Activated CD8-positive, alpha-beta memory T cell treated with anti-CD3 and anti-CD28 coated beads, Interleukin-2, amount 50 U/mL, for 4 hours (primary cell): Measurements from ENCODE around the gene C1orf116.
A peak's percentile ranks its signal among the peaks of the same experiment; 100 is the strongest.

Experiments
- DNase-seq: peaks from one replicate; pipeline ENCODE4 v3.0.0-alpha.2; 2020

C1orf116 gene

GRCh38 chr1:207032528-207033017 lies at the start of gene C1orf116:
TSS of gene C1orf116 (minus strand) at chr1:207032756. CDS start at chr1:207027598, 5,158 bp downstream.
- DNase-seq: no peak

DNA sequence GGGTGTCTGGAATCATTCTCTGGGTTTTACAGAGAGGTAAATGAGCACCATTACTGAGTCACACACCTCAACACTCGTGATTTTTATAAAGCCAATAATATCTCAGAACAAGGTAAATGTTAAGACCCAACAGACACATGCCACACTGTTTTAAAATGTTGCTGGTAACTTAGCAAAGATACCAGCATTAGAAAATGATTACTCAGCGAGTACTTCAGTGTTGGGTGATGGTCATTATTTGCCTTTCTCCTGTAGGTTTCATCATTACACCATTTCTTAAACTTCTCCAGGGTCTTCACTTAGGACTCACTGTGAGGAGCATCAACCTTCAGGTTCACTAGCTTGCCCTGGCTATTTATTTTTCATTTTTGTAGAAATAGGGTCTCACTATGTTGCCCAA lies 49.2 kb upstream of the C1orf116 start:
- DNase-seq: no peak

GRCh38 chr1:207081088-207081487 lies 48.5 kb upstream of the C1orf116 start:
- DNase-seq: no peak

DNA sequence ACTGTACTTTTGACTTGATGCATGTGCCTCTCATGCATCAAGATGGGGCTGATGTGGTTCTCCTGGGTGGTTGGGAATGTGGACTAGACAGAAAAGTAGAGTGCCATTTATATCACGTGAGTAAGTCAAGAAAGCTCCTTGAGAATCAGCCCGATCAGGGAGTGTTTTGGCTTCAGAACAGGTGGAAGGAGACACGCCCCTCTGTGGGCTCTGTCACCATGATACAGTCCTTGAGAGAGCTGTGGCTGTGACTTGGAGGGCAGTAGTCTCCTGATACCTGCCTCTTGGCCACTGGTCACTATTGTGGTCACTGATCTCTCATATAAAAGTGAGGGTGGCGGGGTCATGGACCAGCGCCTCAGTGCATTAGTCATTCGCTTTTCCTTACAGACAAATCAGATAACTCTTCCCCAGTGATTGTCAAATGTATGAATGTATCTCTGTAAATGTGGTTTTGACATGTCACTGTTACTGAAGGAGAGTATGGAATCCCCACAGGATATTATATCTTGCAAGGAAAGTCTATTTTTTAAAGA lies 47.2 kb upstream of the C1orf116 start:
- no peak for DNase-seq

DNA sequence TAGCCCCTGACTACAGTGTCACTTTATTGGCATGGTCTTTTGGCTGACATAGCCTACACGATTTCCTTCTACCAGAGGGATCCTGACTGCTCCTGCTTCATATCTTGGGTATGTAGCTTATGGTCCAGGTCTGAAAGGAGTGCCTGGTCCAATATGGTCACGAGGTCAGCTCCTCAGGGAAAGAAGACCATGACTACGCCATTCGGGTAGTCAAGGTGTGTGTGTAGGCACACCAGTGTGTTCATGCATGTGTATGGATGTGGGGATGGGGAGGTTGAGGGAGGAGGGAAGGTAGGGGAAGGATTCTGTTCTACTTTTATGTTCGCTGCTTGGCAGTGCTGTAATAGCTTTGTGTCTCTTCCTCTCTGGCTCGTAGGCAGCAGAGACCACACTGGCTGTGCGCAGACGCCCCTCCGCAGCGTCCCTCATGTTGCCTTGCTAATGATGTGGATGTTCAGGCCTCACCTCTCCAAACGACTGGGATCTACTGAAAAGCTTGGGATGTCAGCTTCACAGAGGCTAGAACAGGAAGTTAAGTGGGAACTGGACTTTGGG lies 46.1 kb upstream of the C1orf116 start:
- no peak for DNase-seq

- DNase-seq: peak; percentile 64
Measured at GRCh38 chr1:207077470-207078377, 45.2 kb upstream of the C1orf116 start.

GRCh38 chr1:207077012-207077411 lies 44.5 kb upstream of the C1orf116 start:
- DNase-seq: no peak

- DNase-seq: no peak
Measured at GRCh38 chr1:207076181-207076955, 43.8 kb upstream of the C1orf116 start.

- no peak for DNase-seq
Measured at GRCh38 chr1:207073906-207074820, 41.6 kb upstream of the C1orf116 start.

DNA sequence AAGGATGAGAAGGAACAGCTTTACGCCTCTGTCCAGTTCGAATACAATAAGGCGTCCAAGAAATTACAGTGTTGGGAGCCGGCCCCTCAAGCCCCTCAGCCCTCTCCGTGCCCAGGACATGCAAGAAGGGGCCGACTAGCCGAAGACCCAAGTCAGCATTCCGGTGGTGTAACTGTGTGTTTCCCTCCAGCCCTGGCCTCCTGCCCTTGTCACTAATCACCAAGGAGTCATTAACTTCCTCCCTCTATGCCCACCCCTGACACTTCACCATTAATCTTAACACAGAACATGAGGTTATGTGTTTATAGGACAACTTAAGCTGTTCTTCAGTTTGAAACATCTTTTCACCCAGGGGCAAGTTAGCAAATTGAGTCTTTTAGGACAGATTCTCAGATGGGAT lies 39.7 kb upstream of the C1orf116 start:
- no peak for DNase-seq

DNA sequence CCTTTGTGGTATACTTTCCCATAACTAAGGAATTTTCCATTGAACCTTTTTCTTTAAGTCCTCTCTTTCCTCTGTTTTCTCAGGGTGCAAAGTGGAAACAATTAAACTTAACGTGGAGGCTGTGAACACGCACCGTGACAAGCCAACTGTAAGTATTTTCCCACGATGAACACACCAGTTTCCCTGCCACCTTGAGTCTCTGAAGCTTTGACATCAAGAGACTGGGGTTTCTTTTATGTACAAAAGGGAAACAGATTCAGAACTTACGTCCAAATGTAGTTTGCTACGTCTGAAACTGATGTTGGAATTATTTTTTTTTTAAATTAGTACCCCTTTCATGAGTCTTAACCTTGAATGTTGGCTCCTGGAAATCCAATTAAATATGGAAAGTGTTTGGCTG lies 38.9 kb upstream of the C1orf116 start:
- DNase-seq: no peak

DNA sequence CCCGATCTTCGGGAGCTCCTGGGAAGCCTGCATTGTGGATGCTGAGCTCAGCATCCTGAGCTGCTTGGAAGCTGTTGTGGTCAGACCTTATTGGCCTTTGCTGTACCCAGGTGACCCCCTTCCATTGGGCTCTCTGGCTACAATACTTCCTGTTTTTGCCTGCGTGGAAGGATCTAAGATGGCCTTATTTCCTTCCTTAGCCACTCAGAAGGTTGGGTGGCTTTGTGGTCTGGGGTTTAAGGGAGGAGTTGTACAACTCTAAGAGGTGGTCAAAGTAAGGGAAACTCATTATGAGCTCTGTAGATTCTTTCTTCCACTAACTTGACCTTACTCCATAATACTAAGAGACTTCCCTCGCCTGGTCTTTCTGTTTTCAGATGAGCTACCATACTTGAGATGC lies 38.3 kb upstream of the C1orf116 start:
- no peak for DNase-seq

GRCh38 chr1:207069858-207070506 lies 37.4 kb upstream of the C1orf116 start:
- no peak for DNase-seq

- DNase-seq: no peak
Measured at GRCh38 chr1:207069061-207069460, 36.5 kb upstream of the C1orf116 start.

- DNase-seq: no peak
Measured at GRCh38 chr1:207067665-207068064, 35.1 kb upstream of the C1orf116 start.

DNA sequence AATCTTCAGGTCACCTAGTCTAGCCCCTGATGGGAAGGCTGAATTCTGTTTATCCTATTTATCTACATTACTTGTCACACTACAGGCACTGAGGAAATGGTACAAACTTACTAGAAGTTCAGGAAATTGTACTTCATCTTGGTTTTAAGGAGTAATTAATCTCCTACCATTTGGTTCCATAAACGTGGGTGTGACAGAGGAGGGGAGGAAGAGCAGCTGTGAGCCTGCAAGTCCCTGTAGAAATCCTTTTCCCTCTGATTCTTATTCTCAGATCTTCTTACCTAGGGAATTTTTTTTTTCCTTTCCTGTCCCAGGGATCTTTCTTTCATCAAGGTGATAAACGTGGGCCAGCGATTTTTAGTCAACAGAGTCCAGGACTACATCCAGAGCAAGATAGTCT lies 34.6 kb upstream of the C1orf116 start:
- no peak for DNase-seq

DNA sequence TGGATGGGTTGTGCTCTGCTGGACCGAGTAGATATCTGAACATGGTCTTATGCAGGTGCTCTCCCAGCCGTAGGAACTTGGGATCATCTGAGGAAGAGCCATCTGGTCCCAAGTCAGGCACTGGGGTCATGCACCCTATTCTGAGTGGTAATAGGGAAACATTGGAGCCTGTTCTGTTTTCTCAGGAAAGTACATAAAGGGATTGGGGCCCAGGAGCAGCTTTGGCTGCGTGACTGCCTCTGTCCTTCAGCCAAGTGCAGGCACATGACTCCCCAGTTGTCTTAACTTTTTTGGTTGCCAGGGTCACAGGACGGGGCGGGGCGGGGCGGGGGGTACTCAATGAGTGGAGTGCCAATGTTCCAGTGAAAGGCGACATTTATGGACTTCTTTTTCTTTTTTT lies 32.0 kb upstream of the C1orf116 start:
- DNase-seq: no peak

- DNase-seq: no peak
Measured at GRCh38 chr1:207063014-207063413, 30.5 kb upstream of the C1orf116 start.

GRCh38 chr1:207062058-207062457 lies 29.5 kb upstream of the C1orf116 start:
- DNase-seq: no peak

DNA sequence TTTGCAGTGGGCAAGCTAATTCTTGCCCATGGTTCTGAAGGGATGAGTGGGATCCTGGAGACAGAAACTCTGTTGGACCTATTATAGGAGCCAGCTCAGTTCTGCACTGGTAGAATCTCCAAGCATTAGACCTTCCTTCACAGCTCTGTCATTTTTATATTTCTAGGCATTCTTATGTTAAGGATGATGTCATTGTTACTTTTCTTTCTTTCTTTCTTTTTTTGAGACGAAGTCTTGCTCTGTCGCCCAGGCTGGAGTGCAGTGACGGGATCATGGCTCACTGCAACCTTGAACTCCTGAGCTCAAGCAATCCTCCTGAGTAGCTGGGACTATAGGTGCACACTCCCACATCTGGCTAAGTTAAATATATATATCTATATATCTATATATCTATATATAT lies 28.0 kb upstream of the C1orf116 start:
- no peak for DNase-seq

DNA sequence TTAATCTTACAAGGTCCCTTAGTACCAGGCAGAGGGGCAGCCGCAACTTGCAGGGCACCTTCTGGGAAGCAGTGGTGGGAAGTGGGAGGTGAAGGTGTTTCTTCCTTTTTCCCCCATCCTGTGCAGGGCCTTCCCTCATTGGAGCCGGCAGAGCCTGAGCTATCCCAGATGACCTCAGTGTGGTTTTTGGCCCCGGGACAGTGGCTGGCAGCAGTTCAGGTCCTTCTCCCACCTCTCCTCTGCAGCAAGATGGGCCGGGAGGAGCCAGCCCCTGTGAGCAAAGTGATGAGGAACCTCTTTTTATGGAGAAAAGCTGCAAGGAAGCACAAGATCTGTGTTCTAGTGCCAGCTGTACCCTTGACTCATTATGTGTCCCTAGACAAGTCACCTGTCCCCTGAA lies 27.3 kb upstream of the C1orf116 start:
- no peak for DNase-seq
